Heart left ventricle (tissue), 13 donors: ENCODE measurements around the gene PDE9A.

Source experiments
- POLR2A ChIP-seq, 2 donors: fragments of 450-650 bp; IDR thresholded peaks; one replicate each; pipeline ENCODE4 v1.6.1; 2017; ENCODE audit warnings: antibody characterized with exemption in 2 of 2, mild to moderate bottlenecking in 2 of 2, moderate library complexity in 2 of 2
- TF ChIP-seq, protein P1 (sequence below), 12 donors: fragments of 200-600 bp; sonication (generic) in 4 of 12; IDR thresholded peaks; one replicate each; pipeline versions ENCODE4 v1.5.0 to v1.8.0; 2018 to 2022; ENCODE audit warnings: antibody characterized with exemption in 12 of 12, mild to moderate bottlenecking in 5 of 12
- donor health status: ischemic (EF 13 %, LVEDD 7.1; RV severe dilation, severe dysfunction).
- donor health status: DM: no; HTN: yes; CAD: no.
- donor health status: DM: no; HTN: no; CAD: no.
- donor health status: ischemic (EF 25% LVEDD 6.9; RV normal size, moderate dysfunction).
- donor health status: ischemic (EF 25% LVEDD 5.7; RV mildly dilated, moderate dysfunction).
- donor health status: ischemic (EF 35%, LVEDD 5.7; RV mildly dilated, moderate dysfunction).
- donor health status: nonischemic (EF 11% LVEDD 7.7; RV severe dilation, severe dysfunction).
- donor health status: DM: yes; HTN: yes; CAD: no.
- donor health status: PGD.
- donor health status: ischemic (EF 29% LVEDD 5.4; RV normal size, mild dysfunction).
- donor health status: nonischemic (EF 23%, LVEDD 6.1; RV moderate dilation, normal function).

DNA sequence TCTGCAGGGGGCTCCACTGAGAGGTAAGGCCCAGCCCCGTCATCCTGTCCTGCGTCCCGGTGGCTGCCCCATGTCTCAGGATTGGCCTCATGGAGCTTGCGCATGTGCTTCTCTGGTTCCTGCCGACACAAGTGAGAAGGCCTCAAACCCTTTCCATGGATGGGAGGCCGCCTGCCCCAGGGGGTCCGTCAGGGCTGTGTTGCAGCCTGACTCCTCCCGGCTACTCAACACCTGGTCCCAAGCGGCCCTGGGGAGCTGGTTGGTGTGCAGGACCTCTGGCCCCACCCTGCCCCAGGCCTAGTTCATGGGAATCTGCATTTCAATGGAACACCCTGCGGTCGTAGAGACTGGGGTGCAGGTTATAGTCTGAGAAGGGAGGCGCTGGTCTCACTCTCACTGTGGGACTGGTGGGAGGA, 21.1 kb upstream of the PDE9A start:
- TF ChIP-seq, protein P1, sequence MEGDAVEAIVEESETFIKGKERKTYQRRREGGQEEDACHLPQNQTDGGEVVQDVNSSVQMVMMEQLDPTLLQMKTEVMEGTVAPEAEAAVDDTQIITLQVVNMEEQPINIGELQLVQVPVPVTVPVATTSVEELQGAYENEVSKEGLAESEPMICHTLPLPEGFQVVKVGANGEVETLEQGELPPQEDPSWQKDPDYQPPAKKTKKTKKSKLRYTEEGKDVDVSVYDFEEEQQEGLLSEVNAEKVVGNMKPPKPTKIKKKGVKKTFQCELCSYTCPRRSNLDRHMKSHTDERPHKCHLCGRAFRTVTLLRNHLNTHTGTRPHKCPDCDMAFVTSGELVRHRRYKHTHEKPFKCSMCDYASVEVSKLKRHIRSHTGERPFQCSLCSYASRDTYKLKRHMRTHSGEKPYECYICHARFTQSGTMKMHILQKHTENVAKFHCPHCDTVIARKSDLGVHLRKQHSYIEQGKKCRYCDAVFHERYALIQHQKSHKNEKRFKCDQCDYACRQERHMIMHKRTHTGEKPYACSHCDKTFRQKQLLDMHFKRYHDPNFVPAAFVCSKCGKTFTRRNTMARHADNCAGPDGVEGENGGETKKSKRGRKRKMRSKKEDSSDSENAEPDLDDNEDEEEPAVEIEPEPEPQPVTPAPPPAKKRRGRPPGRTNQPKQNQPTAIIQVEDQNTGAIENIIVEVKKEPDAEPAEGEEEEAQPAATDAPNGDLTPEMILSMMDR (IDR thresholded peaks at IDR 0.05): no peak
- no peak for TF ChIP-seq POLR2A (IDR thresholded peaks at IDR 0.05)
